ENCODE results near the gene PTH1R. TPM values are rescaled to one million over a fixed set of nuclear protein-coding genes. Genes with fewer than 3 reads are reported as not detected.

Gene PTH1R
- total RNA-seq, 1 donor from 2014 or later = not detected

GRCh38 chr3:46892285-46893145 lies 15.0 kb downstream of the PTH1R start:
- peaks cover 80% of the 10 kb centered on the region for H3K27me3 ChIP-seq
- peak overlapping the region; percentile 74 for H3K4me2 ChIP-seq
- H3K4me1 ChIP-seq = no peaks in the 10 kb centered on the region
- H3K4me3 Mint-ChIP-seq = peak overlapping the region; percentile 84
- H3K4me3 ChIP-seq = peak overlapping the region; percentile 40
- H3K27ac ChIP-seq = no peak overlapping the region
- H3K9ac ChIP-seq = no peak overlapping the region
- H3K27ac Mint-ChIP-seq = no peak overlapping the region
- H3K36me3 Mint-ChIP-seq = no peaks in the 10 kb centered on the region
- peak overlapping the region; percentile 51 for H2AFZ ChIP-seq (replicated peaks)
- H3K9me3 Mint-ChIP-seq = no peaks in the 10 kb centered on the region
- H3K79me2 ChIP-seq (ENCODE audit: low read depth) = no peaks in the 10 kb centered on the region
- no peaks in the 10 kb centered on the region for H3K36me3 ChIP-seq
- DNase-seq (ENCODE audit: low spot score) = peak; percentile 93
- peaks cover 20% of the 10 kb centered on the region for H3K27me3 Mint-ChIP-seq (ENCODE audit: insufficient read depth, low read depth)
- H3K9me3 ChIP-seq (ENCODE audit: low read depth) = no peaks in the 10 kb centered on the region
- no peaks in the 10 kb centered on the region for H4K20me1 ChIP-seq (ENCODE audit: low read depth)
- H3K4me1 Mint-ChIP-seq = peaks cover 25% of the 10 kb centered on the region
- TF ChIP-seq EZH2phosphoT487 (IDR thresholded peaks at IDR 0.05) (peak; percentile 40), CTCF (IDR thresholded peaks at IDR 0.05) (peak; percentile 26), EZH2 (IDR thresholded peaks at IDR 0.05) (peak; percentile 40)
- no peaks in the 10 kb centered on the region for H3F3A ChIP-seq (ENCODE audit: low read depth)

- Histone ChIP-seq H3K79me2 (ENCODE audit: low read depth) (no peaks in the 10 kb centered on the region), H3F3A (ENCODE audit: low read depth) (no peaks in the 10 kb centered on the region), H3K27me3 (peaks cover 80% of the 10 kb centered on the region), H3K4me1 (no peaks in the 10 kb centered on the region), H3K27ac (no peak overlapping the region), H2AFZ (replicated peaks) (no peak overlapping the region), H3K9ac (no peak overlapping the region), H3K36me3 (no peaks in the 10 kb centered on the region), H4K20me1 (ENCODE audit: low read depth) (no peaks in the 10 kb centered on the region), H3K9me3 (ENCODE audit: low read depth) (no peaks in the 10 kb centered on the region), H3K4me3 (no peak overlapping the region), H3K4me2 (peak overlapping the region; percentile 74)
- no peak for TF ChIP-seq EZH2 (IDR thresholded peaks at IDR 0.05)
- no peak for TF ChIP-seq CTCF (IDR thresholded peaks at IDR 0.05)
- no peak for TF ChIP-seq EZH2phosphoT487 (IDR thresholded peaks at IDR 0.05)
- peak overlapping the region; percentile 84 for H3K4me3 Mint-ChIP-seq
- no peaks in the 10 kb centered on the region for H3K9me3 Mint-ChIP-seq
- H3K36me3 Mint-ChIP-seq = no peaks in the 10 kb centered on the region
- no peak overlapping the region for H3K27ac Mint-ChIP-seq
- DNase-seq (ENCODE audit: low spot score) = peak; percentile 21
- peaks cover 22% of the 10 kb centered on the region for H3K4me1 Mint-ChIP-seq
- H3K27me3 Mint-ChIP-seq (ENCODE audit: insufficient read depth, low read depth) = peaks cover 12% of the 10 kb centered on the region
Observed at GRCh38 chr3:46893146-46893748, 15.7 kb downstream of the PTH1R start.

- H3K4me1 ChIP-seq = peaks cover 4% of the 10 kb centered on the region
- no peak for DNase-seq (ENCODE audit: low spot score)
- Mint-ChIP-seq H3K9me3 (no peaks in the 10 kb centered on the region), H3K4me3 (peak overlapping the region; percentile 16), H3K36me3 (no peaks in the 10 kb centered on the region), H3K4me1 (peaks cover 20% of the 10 kb centered on the region), H3K27me3 (ENCODE audit: insufficient read depth, low read depth) (peaks cover 12% of the 10 kb centered on the region), H3K27ac (peak overlapping the region; percentile 47)
- no peak overlapping the region for H3K4me2 ChIP-seq
- no peak overlapping the region for H2AFZ ChIP-seq (replicated peaks)
- no peaks in the 10 kb centered on the region for H3K36me3 ChIP-seq
- no peaks in the 10 kb centered on the region for H3F3A ChIP-seq (ENCODE audit: low read depth)
- TF ChIP-seq EZH2 (IDR thresholded peaks at IDR 0.05) = no peak
- TF ChIP-seq EZH2phosphoT487 (IDR thresholded peaks at IDR 0.05) = no peak
- no peaks in the 10 kb centered on the region for H4K20me1 ChIP-seq (ENCODE audit: low read depth)
- H3K27ac ChIP-seq = no peak overlapping the region
- H3K9ac ChIP-seq = no peak overlapping the region
- H3K4me3 ChIP-seq = no peak overlapping the region
- peaks cover 80% of the 10 kb centered on the region for H3K27me3 ChIP-seq
- no peaks in the 10 kb centered on the region for H3K9me3 ChIP-seq (ENCODE audit: low read depth)
- no peaks in the 10 kb centered on the region for H3K79me2 ChIP-seq (ENCODE audit: low read depth)
Observed at GRCh38 chr3:46893763-46894162, 16.2 kb downstream of the PTH1R start.

Data from neural progenitor cell (in vitro differentiated cells).